OCI-LY3 (cell line): ENCODE measurements around the gene SERPINB7.
A peak's percentile ranks its signal among the peaks of the same experiment; 100 is the strongest.

Experiments used
- EZH2phosphoT487 ChIP-seq: fragments of 200-600 bp; shearing (Covaris generic); IDR thresholded peaks from 2 replicates; pipeline ENCODE4 v1.6.1; 2018; ENCODE audit warnings: antibody characterized with exemption, mixed run types, low read depth
- TF ChIP-seq, protein P1 (sequence below): fragments of 200-600, 300-600 bp; sonication (generic); IDR thresholded peaks from 2 replicates; pipeline ENCODE4 v1.5.1; 2014; ENCODE audit warnings: antibody characterized with exemption, low read length, low read depth

DNA sequence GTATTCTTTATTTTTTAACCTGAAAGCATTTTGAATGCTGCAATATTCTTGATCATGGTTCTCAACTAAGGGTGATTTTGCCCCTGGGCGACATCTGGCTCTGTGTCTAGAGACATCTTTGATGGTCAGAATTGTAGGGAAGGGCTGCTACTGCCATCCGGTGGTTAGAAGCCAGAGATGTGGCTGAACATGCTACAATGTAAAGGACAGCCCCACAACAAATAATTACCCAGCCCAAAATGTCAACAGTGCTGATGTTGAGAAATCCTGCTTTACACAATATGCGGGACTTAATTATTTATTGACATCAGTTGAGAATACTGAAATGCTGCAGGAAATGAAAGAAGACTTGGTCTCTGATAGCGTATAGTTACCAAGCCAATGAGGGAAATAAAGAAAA, 74.8 kb downstream of the SERPINB7 start:
- TF ChIP-seq, protein P1, sequence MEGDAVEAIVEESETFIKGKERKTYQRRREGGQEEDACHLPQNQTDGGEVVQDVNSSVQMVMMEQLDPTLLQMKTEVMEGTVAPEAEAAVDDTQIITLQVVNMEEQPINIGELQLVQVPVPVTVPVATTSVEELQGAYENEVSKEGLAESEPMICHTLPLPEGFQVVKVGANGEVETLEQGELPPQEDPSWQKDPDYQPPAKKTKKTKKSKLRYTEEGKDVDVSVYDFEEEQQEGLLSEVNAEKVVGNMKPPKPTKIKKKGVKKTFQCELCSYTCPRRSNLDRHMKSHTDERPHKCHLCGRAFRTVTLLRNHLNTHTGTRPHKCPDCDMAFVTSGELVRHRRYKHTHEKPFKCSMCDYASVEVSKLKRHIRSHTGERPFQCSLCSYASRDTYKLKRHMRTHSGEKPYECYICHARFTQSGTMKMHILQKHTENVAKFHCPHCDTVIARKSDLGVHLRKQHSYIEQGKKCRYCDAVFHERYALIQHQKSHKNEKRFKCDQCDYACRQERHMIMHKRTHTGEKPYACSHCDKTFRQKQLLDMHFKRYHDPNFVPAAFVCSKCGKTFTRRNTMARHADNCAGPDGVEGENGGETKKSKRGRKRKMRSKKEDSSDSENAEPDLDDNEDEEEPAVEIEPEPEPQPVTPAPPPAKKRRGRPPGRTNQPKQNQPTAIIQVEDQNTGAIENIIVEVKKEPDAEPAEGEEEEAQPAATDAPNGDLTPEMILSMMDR: peak; percentile 94
- no peak for TF ChIP-seq EZH2phosphoT487
